NCI-H2196 treated with DMSO at 0.1 percent for 48 hours (cell line): ENCODE measurements around the gene SDHAF3.
A peak's percentile ranks its signal among the peaks of the same experiment; 100 is the strongest.
"Not testable (repeated sequence)": the region's sequence is repeated elsewhere in the genome, so short reads cannot be mapped to it uniquely, and the experiment has no call there.

Experiments used
- DNase-seq: peaks from one replicate; lab custom pipeline; 2025; ENCODE audit not compliant: unreplicated experiment; lab: John Stamatoyannopoulos, UW

Gene SDHAF3

GRCh38 chr7:97120713-97121457 lies 3.4 kb downstream of the SDHAF3 start:
- no peak for DNase-seq

- DNase-seq = not testable (repeated sequence)
Observed at GRCh38 chr7:97123115-97123514, 5.6 kb downstream of the SDHAF3 start.

- no peak for DNase-seq
Observed at GRCh38 chr7:97126483-97127171, 9.1 kb downstream of the SDHAF3 start.

- DNase-seq = no peak
Observed at GRCh38 chr7:97128736-97129135, 11.2 kb downstream of the SDHAF3 start.

GRCh38 chr7:97130417-97131139 lies 13.1 kb downstream of the SDHAF3 start:
- DNase-seq = no peak

- no peak for DNase-seq
Observed at GRCh38 chr7:97133159-97133558, 15.7 kb downstream of the SDHAF3 start.

- DNase-seq = no peak
Observed at GRCh38 chr7:97138830-97139229, 21.3 kb downstream of the SDHAF3 start.

- no peak for DNase-seq
Observed at GRCh38 chr7:97145068-97145467, 27.6 kb downstream of the SDHAF3 start.

GRCh38 chr7:97149843-97150242 lies 32.3 kb downstream of the SDHAF3 start:
- no peak for DNase-seq

- no peak for DNase-seq
Observed at GRCh38 chr7:97155897-97156418, 38.5 kb downstream of the SDHAF3 start.

- not testable (repeated sequence) for DNase-seq
Observed at GRCh38 chr7:97159984-97160383, 42.5 kb downstream of the SDHAF3 start.

GRCh38 chr7:97161609-97162008 lies 44.1 kb downstream of the SDHAF3 start:
- DNase-seq = not testable (repeated sequence)

GRCh38 chr7:97166308-97166707 lies 48.8 kb downstream of the SDHAF3 start:
- no peak for DNase-seq

- DNase-seq = no peak
Observed at GRCh38 chr7:97167176-97167575, 49.7 kb downstream of the SDHAF3 start.

- DNase-seq = no peak
Observed at GRCh38 chr7:97167749-97168148, 50.3 kb downstream of the SDHAF3 start.

- no peak for DNase-seq
Observed at GRCh38 chr7:97174303-97174702, 56.8 kb downstream of the SDHAF3 start.

GRCh38 chr7:97179454-97180104 lies 62.1 kb downstream of the SDHAF3 start:
- DNase-seq = peak; percentile 36

- no peak for DNase-seq
Observed at GRCh38 chr7:97187067-97187466, 69.6 kb downstream of the SDHAF3 start.

- DNase-seq = not testable (repeated sequence)
Observed at GRCh38 chr7:97196174-97196573, 78.7 kb downstream of the SDHAF3 start.

GRCh38 chr7:97198596-97198995 lies 81.1 kb downstream of the SDHAF3 start:
- no peak for DNase-seq

- no peak for DNase-seq
Observed at GRCh38 chr7:97200018-97200417, 82.5 kb downstream of the SDHAF3 start.
